CD4-positive, alpha-beta T cell treated with Interleukin-15 for 4 hours (primary cell): Measurements from ENCODE around the gene RNF10.
A peak's percentile ranks its signal among the peaks of the same experiment; 100 is the strongest.
"Not testable (repeated sequence)": the region's sequence is repeated elsewhere in the genome, so short reads cannot be mapped to it uniquely, and the experiment has no call there.

Experiments
- DNase-seq: peaks from one replicate; pipeline ENCODE4 v3.0.0-alpha.2; 2020; ENCODE audit warnings: low spot score

The RNF10 gene

DNA sequence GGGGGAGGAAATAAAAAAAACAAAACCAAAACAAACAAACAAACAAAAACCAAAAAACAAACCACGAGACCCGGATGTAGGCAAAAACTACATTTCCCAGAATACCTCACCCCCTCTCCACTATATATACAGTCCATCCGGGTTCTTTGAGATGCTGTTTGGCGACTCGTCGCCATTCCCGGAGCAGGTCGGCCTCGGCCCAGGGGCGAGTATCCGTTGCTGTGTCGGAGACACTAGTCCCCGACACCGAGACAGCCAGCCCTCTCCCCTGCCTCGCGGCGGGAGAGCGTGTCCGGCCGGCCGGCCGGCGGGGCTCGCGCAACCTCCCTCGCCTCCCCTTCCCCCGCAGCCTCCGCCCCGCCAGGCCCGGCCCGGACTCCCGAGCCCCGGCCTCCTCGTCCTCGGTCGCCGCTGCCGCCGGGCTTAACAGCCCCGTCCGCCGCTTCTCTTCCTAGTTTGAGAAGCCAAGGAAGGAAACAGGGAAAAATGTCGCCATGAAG lies at the start of gene RNF10:
Gene RNF10 (plus strand): TSS at position 154 of the 500 bp plus-strand sequence. CDS start 456 bp downstream, outside the sequence.
- peak; percentile 90 for DNase-seq

DNA sequence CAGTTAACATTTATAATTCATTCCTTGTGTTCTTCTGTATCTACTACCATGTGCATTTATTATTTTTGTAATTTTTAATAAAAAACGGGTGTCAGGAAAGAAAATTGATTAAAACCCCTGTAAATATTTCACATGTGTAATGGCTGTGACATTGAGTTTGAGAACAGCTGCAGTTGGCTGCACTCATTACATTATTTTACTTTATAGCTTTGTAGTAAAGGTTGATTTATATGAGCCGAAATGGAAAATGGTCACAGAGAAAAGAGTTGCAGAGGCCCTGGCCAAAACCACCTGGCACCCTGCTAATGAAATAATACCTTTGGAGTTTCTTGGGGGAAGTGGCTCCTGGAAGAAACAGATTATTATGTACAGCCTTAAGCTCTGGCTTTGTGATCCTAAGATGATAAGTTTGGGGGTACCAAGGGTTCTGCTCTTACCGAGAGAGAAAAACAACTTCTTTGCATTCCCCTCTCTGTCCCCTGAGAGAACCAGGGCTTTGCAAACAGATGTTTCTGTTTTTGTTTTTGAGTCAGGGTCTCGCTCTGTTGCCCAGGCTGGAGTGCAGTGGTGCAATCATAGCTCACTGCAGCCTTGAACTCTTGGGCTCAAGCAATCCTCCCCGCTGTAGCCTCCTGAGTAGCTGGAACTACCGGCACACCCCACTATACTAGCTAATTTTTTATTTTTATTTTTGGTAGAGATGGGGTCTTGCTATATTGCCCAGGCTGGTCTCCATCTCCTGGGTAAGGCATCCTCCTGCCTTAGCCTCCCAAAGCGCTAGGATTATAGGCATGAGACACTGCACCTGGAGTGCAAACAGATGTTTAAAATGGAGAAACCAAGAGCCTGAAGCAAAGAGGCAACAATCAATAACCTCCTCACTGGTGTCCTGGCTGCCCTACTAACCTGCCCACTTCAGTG lies 47.9 kb upstream of the RNF10 start:
- no peak for DNase-seq

DNA sequence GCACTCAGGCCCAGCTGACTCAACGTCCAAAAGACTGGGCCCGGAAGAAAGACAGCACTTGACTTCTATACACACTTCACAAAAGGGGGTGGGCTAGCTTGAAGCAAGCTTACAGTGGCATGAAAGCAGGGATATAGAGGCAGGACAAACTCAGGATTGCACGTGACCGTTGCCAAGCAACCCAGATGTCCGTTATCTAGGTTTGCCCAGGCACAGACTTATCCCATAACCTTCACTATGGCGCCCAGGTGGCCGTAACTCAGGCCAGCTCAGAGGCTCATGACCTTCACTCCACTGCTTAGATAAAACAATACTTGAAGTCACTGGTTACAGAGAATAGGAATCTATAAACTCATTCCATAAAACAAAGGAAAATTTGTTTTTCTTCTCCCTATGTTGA lies 46.6 kb upstream of the RNF10 start:
- not testable (repeated sequence) for DNase-seq

DNA sequence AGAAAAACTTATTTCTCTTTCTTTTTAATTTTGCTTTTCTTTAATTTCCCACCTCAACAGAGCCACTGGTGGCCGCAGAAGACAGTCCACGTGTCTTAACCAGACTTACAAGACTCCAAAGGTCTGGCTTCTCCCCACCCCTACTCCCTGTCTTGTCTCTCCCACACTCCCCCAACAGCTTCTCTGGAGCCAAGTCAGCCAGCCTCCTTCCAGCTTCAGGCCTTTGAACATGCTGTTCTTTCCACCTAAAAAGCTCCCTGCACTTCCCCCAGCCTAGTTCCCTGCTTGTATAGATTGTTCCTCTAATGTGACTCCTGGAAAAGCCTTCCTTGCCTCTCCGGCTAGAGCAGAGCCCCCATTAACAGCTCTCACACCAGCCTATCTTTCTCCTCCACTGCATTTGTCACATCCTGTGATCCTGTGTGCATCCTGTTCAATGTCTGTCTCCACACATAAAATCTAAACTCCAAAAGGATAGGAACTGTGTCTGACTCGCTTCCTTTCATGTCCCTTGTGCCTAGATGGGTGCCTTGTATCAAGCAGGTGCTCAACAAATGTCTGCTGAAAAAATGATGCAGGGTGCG lies 46.0 kb upstream of the RNF10 start:
- DNase-seq = no peak

DNA sequence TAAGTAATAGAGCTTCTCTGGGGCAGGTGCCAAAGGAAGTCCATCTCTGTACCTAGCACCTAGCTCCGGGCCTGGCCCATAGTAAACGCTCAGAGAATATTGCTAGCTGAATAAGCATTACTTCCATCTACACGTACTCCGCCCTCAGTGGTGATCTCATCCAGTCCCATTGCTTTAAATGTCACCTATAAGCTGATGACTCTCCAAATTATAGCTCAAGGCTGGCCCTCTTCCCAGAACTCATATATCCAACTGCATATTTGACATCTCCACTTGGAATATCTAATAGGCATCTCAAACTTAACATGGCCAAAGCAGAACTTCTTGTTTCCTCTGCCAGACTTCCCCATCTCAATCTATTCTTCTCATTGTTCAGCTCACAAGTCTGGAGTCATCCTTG lies 45.1 kb upstream of the RNF10 start:
- no peak for DNase-seq

DNA sequence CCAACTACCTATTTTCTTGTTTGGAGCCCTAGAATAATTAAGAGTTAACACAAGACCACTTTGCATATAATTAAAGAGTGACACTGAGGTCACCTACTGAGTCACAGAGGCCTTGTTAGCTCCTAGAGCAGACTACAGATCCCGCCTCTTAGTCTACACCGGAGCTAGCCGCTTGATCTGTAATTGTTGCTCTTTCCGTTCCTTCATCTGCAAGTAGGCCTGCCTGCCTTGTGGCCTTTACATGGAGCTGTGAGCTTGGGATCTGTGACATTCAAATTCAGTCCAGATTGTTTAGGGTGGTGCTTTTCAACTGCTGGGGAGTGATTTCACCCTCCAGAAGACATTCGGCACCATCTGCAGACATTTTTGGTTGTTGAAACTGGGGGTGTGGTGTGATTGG lies 43.8 kb upstream of the RNF10 start:
- no peak for DNase-seq

DNA sequence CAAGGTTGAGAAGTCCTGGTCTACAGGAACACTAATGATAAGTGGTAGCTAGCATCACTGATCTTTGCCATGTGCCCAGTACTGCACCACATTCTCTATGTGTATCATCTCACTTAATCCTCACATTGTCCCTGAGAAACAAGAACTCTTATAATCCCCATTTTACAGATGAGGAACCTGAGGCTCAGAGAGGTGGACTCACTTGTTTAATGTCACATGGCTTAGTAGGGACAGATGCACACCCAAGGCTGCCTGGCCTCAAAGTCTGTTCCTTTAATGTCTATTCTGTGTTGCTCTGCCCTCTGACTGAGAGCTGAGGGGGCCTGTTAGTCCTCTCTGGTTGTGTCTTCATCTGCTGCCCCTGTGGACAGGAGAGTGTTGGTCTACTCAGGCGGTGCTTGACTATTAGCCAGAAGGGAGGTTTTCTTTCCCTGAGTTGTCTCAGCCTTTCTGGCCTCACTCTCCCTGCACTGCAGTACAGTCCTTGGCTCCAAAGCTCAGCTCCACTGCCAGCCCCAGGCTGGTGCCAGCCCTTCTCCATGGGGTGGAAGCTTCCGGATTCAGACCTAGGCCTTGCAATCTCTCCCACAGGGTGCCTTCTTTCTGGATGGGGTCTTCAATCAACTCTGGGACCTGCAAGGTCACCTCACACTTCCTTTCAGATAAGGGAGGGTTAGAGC lies 43.2 kb upstream of the RNF10 start:
- no peak for DNase-seq

DNA sequence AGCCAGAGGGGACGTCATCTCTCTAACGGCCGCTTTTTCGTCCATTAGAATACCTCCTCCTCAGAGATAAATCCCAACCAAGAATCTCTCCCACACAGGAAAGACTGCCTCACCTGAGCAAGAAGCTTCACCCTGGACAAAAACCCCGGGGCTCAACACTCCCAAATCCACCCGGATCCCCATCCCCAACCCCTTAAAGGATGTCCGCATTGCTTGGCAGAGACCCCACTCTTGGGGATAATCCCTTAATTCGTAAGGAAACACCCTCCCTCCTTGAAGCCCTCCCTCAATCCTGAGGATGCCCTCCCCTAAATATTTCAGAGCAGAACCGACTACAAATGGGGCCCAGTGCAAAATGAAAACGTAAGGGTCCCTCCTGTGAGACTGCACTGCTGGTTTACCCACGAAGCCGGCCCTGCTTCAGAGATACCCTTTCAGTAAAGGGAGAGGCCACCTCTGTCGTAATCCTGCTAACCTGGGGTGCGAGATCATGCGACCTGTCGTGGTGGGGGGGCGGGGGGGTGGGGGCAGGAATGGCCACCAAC lies 38.9 kb upstream of the RNF10 start:
- no peak for DNase-seq

DNA sequence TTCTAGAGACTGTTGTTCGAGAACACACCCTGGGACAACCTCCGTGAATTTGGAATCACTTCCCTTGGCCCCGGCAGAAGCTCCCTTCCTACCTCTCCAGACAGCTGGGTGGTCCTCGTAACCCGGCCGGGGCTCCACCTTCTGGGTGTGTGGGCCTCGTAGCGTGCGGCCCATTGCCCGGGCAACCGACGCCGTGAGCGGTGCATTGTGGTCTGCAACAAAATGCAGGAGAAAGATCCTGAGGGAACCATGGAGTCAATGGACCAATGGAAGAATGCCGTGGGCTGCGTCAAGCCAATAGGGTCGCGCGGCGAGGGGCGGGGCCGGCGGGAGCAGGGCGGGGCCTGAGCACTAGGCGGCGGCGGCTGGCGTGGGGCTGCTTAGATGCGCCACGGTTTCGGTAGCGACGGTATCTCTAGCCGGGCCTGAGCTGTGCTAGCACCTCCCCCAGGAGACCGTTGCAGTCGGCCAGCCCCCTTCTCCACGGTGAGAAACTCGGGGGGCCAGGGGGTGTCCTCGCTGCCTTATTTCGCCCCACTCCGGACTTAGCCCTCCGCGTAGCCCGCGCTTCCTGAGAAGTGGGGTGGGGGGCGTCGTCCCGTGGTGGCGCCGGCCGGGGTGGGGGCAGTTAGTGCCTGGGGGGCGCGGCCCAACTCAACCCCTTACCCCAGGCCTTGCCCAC lies 38.3 kb upstream of the RNF10 start, which contains the start of gene DYNLL1:
Gene DYNLL1 (plus strand): TSS at position 383 of the 682 bp plus-strand sequence. CDS start 309 bp downstream, outside the sequence.
- peak; percentile 97 for DNase-seq

DNA sequence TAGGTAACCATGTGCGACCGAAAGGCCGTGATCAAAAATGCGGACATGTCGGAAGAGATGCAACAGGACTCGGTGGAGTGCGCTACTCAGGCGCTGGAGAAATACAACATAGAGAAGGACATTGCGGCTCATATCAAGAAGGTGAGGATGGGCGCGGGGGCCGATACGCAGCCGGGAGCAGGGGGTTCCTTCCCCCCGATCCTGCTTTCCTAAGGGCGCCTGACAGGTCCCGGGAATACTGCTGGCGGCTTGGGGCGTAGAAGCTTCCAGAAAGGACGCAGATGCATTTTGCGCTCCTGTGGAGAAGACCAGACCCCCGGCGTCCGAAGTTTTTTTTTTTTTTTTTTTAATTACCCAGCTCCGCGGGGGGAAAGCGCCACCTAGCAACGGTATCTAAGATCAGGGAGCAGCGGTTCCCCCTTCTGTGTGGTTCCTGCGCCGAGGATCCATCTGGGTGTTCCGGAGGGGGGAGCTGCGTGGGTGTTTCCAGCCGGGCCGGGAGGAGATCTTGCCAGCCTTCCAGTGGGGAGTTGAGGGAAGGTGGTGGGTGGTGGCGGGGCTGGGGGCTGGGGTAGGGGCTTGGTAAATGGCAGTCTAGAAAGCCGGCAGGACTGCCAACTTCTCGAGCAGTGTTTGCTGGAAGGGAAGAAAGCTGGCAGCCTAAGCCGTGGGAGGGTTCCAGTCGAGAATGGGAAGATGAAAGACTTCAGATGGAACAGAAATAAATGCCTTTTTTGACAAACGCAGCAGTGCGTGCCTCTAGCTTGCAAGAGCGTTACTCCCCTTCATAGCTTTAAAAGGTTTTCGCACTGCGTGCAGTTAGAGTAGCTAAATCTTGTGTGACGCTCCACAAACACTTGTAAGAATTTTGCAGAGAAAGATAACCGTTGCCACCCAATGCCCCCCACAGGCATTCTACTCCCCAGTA lies 37.5 kb upstream of the RNF10 start:
- peak; percentile 58 for DNase-seq

DNA sequence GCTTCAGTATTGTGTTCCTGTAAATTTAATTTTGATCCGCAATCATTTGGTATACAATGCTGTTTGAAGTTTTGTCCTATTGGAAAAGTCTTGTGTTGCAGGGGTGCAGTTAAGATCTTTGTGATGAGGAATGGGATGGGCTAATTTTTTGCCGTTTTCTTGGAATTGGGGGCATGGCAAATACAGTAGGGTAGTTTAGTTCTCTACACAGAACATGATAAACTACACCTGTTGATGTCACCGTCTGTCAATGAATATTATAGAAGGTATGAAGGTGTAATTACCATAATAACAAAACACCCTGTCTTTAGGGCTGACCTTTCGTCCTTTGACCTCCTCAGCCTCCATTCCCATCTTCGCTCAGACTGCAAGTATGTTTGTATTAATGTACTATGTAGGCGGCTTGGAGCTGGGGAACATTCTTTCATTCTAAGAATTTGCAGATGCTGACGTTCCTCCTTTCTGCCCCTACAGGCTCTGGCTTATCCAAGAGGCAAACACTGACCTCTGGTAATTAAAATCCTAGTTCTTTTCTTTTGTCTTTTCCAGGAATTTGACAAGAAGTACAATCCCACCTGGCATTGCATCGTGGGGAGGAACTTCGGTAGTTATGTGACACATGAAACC lies 36.5 kb upstream of the RNF10 start:
- no peak for DNase-seq

DNA sequence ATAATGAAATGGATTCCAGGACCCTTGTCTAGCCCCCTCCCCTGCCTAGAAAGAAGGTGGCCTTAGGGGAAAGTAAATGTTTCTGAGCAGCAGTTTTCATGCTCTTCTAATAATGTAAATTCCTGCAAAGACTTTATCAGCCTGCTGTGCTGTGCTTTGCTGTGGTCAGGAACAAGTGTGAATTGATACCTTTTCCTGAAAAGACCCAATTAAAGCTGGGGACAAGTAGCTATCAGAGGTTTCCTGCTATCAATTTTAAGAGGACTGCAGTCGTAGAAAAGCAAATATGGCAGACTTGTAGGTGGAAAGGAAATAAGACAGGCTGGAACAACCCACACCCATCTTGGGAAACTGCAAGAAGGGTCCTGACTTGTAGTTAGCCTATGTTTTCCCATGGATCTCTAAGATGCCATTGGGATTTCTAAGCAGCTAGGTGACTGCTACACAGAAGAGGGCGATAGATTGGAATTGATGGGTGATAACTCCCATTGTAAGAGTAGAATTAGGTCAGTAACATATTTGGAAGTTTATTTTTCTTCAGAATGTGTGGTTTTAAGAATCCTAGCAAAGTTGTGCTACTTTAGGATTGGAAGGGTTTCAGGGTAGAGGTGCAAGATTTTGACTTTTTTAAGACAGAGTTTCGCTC lies 35.2 kb upstream of the RNF10 start:
- no peak for DNase-seq

DNA sequence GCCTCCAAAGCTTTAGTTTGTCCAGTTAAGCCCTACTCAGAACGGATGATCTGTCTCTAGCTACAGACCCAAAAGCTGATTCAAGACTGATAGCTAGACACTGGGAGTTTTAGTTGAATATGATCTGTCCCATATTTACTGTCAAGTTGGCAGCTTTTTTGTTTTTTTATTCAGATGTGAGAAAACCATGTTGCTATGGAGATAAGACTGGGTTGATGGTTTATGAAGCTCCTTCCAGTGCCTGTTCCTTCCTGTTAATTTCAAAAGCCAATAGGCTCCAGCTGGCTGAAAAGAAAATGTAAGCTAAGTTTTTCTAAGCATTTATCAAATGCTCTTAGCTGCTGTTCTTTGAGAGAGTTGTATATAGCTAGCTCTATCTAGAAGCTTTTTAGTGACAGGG lies 33.6 kb upstream of the RNF10 start:
- DNase-seq = no peak

DNA sequence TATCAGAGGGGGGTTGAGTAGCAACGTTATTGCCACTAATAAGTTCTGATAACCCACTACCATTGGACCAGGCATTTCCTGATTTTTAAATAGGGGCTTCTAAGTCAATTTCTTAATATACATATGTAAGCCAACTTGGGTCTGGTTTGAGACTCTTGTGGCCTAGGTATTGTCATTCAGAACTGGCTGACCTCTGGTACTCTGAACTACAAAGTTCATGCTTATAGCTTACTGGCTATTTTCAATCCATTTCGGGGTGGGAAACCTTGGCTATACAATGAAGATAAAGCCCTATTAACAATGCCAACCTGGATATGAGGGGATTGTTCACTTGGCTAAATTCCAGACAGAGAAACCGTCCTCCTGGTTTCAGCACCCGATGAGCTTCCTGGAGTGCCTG lies 29.6 kb upstream of the RNF10 start:
- no peak for DNase-seq

DNA sequence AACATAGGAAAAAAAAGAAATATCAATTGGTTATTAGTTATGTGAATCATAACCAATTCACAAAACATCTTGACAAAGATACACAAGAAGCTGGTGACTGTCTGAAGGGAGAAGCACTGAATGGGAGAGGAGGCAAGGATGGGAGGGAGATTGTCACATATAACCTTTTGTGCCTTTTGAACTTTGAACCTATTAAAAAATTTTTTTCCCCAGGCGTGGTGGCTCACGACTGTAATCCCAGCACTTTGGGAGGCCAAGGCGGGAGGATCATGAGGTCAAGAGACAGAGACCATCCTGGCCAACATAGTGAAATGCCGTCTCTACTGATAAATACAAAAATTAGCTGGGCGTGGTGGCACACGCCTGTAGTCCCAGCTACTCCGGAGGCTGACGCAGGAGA lies 25.6 kb upstream of the RNF10 start:
- DNase-seq = no peak

DNA sequence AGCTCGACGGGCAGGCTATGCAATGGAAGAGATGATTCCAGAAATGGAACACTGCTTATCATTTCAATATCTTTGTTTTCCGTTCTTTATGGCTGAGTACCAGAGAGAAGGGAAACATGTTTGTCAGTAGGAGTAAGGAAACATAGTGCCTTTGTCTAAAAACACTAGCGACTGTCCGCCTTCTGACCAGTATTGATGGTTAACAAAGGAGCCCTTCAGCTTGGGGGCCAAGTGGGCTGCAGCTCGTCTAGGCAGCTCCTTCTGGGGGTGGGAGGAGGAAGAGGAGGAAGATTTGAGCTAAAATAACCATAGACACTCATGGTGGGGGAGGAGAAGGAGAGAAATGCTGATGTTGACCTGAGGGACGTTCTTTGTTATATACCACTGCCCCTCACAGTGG lies 20.2 kb upstream of the RNF10 start:
- DNase-seq = no peak

DNA sequence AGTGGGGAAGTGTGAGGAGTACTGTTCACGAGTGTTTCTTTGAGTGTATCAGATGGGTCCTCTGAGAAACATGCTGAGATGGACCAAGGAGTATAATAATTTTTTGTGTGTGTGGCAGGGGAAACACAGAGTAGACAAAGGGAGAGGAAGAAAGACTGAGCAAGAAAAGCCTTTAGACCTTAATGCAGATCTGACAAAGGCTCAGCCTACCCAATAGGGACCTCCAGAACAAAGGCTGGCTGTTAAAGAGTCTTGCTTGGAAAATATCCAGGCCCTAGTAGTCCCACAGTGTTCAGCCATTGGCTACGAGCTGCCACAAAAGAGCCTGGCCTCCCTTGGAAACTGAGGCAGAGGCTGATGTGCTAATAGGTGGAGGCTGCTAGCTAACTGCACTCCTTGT lies 18.7 kb upstream of the RNF10 start:
- no peak for DNase-seq

DNA sequence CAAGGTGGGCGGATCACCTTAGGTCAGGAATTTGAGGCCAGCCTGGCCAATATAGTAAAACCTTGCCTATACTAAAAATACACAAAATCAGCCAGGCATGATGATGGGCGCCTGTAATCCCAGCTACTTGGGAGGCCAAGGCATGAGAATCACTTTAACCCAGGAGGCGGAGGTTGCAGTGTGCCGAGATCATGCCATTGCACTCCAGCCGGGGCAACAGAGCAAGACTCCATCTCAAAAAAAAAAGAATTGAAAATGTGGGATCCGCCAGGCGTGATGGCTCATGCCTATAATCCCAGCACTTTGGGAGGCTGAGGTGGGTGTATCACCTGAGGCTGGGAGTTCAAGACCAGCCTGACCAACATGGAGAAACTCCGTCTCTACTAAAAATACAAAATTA lies 14.8 kb upstream of the RNF10 start:
- not testable (repeated sequence) for DNase-seq

DNA sequence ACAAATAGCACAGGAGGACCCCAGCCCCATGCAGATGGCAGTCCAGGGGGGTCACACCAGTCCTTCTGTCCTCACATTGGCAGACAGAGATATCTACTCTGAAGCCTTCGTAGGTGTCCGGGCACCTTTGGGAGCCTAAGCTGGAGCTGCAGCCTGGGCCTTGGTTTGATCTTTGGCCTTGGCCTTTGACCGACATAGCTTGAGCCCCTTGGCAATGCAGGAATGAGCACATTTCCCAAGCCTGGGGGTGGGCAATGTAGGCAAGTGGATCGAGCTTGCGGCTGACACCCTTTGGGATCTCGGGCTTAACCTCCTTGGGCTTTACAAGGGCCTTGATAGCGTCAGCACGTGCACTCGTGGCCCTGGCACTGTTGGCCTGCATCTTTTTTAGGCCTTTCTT lies 11.6 kb upstream of the RNF10 start:
- no peak for DNase-seq
